Ishikawa (cell line): Measurements from ENCODE around the gene NSL1.

ENCODE experiments used
- CEBPB ChIP-seq: IDR thresholded peaks from 2 replicates; pipeline ENCODE4 v1.6.1; 2012
- CREB1 ChIP-seq: IDR thresholded peaks from 2 replicates; pipeline ENCODE4 v1.6.1; 2012; ENCODE audit warnings: low read depth
- EGR1 ChIP-seq: IDR thresholded peaks from 2 replicates; pipeline ENCODE4 v1.6.1; 2012
- EP300 ChIP-seq: IDR thresholded peaks from 2 replicates; pipeline ENCODE4 v1.6.1; 2012; ENCODE audit warnings: borderline replicate concordance
- FOXM1 ChIP-seq: IDR thresholded peaks from 2 replicates; pipeline ENCODE4 v1.6.1; 2012; ENCODE audit warnings: low read depth, borderline replicate concordance
- MAX ChIP-seq: IDR thresholded peaks from 2 replicates; pipeline ENCODE4 v1.6.1; 2012
- NFIC ChIP-seq: IDR thresholded peaks from 2 replicates; pipeline ENCODE4 v1.6.1; 2012
- RAD21 ChIP-seq: IDR thresholded peaks from 2 replicates; pipeline ENCODE4 v1.6.1; 2012; ENCODE audit warnings: low read depth
- REST ChIP-seq: IDR thresholded peaks from 2 replicates; pipeline ENCODE4 v1.6.1; 2012; ENCODE audit warnings: low read depth, mild to moderate bottlenecking
- TAF1 ChIP-seq: IDR thresholded peaks from 2 replicates; pipeline ENCODE4 v1.6.1; 2012; ENCODE audit warnings: low read depth, mild to moderate bottlenecking
- TCF12 ChIP-seq: IDR thresholded peaks from 2 replicates; pipeline ENCODE4 v1.6.1; 2012; ENCODE audit warnings: low read depth
- TEAD4 ChIP-seq: IDR thresholded peaks from 2 replicates; pipeline ENCODE4 v1.6.1; 2012
- USF1 ChIP-seq: IDR thresholded peaks from 2 replicates; pipeline ENCODE4 v1.6.1; 2012
- YY1 ChIP-seq: IDR thresholded peaks from 2 replicates; pipeline ENCODE4 v1.6.1; 2012; ENCODE audit warnings: low read depth
- ZBTB7A ChIP-seq: IDR thresholded peaks from 2 replicates; pipeline ENCODE4 v1.6.1; 2012; ENCODE audit warnings: low read depth

The NSL1 gene

GRCh38 chr1:212688341-212689047 lies 103.1 kb downstream of the NSL1 start:
- TF ChIP-seq MAX (no peak), CEBPB (no peak), USF1 (no peak), NFIC (no peak), YY1 (no peak), TEAD4 (no peak), EP300 (no peak), REST (no peak), FOXM1 (no peak), CREB1 (no peak), ZBTB7A (no peak), RAD21 (no peak), TAF1 (no peak), EGR1 (no peak), TCF12 (no peak)

- TF ChIP-seq CEBPB (no peak), EGR1 (no peak), REST (no peak), TCF12 (no peak), FOXM1 (no peak), EP300 (no peak), USF1 (no peak), CREB1 (no peak), TAF1 (no peak), TEAD4 (no peak), ZBTB7A (no peak), YY1 (no peak), MAX (no peak), NFIC (no peak), RAD21 (no peak)
Observed at GRCh38 chr1:212687811-212688210, 103.8 kb downstream of the NSL1 start.

GRCh38 chr1:212686591-212686990 lies 105.0 kb downstream of the NSL1 start:
- no peak for TF ChIP-seq CEBPB
- no peak for TF ChIP-seq USF1
- no peak for TF ChIP-seq ZBTB7A
- TF ChIP-seq MAX: no peak
- TF ChIP-seq EP300: no peak
- TF ChIP-seq FOXM1: no peak
- no peak for TF ChIP-seq NFIC
- TF ChIP-seq TEAD4: no peak
- no peak for TF ChIP-seq RAD21
- TF ChIP-seq CREB1: no peak
- no peak for TF ChIP-seq EGR1
- TF ChIP-seq YY1: no peak
- no peak for TF ChIP-seq TAF1
- no peak for TF ChIP-seq TCF12
- TF ChIP-seq REST: no peak
